Measurements from ENCODE around the gene SLC2A8. TPM values are rescaled to one million over a fixed set of nuclear protein-coding genes. Genes with fewer than 3 reads are reported as not detected.

SLC2A8 gene, protein sequence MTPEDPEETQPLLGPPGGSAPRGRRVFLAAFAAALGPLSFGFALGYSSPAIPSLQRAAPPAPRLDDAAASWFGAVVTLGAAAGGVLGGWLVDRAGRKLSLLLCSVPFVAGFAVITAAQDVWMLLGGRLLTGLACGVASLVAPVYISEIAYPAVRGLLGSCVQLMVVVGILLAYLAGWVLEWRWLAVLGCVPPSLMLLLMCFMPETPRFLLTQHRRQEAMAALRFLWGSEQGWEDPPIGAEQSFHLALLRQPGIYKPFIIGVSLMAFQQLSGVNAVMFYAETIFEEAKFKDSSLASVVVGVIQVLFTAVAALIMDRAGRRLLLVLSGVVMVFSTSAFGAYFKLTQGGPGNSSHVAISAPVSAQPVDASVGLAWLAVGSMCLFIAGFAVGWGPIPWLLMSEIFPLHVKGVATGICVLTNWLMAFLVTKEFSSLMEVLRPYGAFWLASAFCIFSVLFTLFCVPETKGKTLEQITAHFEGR
- 5.5 TPM in 1 of 2 replicates, not detected in the other for total RNA-seq (ENCODE audit: low replicate concordance)

DNA sequence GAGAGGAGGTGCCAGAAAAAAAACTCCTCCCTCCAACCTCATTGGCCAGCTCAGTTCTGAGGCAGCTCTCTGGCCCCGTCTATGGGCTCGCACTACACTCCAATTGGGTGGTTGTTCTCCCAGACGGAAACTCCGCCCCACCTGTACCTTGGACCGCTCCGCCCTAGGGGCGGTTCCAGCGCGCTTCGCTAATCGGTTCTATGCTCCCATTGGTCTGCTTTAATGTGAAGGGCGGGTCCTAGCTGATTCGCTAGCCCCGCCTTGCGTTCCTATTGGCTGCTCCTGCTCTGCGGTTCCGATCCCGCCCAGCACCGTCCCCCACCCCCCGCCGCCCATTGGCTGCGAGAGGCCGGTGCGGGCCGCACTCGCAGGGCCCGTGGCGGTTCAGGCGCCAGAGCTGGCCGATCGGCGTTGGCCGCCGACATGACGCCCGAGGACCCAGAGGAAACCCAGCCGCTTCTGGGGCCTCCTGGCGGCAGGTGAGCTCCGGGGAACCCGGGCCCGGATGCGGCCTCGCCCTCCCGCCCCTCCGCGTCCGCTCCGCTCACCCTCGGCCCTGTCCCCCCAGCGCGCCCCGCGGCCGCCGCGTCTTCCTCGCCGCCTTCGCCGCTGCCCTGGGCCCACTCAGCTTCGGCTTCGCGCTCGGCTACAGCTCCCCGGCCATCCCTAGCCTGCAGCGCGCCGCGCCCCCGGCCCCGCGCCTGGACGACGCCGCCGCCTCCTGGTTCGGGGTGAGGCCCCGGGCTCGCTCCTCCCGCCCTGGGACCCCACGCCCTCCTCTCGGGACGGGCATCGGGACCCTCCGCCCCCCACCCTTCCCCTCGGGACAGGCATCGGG is at the start of gene SLC2A8:
Gene SLC2A8, plus strand, starts transcription at position 362 of the 838 bp plus-strand sequence. Its CDS starts 62 bp downstream, at position 424.
- peak within 1 kb of the TSS; percentile 64 for H3K4me3 ChIP-seq (ENCODE audit: low read depth, low read length)
- TF ChIP-seq, protein P1, sequence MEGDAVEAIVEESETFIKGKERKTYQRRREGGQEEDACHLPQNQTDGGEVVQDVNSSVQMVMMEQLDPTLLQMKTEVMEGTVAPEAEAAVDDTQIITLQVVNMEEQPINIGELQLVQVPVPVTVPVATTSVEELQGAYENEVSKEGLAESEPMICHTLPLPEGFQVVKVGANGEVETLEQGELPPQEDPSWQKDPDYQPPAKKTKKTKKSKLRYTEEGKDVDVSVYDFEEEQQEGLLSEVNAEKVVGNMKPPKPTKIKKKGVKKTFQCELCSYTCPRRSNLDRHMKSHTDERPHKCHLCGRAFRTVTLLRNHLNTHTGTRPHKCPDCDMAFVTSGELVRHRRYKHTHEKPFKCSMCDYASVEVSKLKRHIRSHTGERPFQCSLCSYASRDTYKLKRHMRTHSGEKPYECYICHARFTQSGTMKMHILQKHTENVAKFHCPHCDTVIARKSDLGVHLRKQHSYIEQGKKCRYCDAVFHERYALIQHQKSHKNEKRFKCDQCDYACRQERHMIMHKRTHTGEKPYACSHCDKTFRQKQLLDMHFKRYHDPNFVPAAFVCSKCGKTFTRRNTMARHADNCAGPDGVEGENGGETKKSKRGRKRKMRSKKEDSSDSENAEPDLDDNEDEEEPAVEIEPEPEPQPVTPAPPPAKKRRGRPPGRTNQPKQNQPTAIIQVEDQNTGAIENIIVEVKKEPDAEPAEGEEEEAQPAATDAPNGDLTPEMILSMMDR (IDR thresholded peaks at IDR 0.05; ENCODE audit: insufficient read depth, low read length): peak; percentile 2

DNA sequence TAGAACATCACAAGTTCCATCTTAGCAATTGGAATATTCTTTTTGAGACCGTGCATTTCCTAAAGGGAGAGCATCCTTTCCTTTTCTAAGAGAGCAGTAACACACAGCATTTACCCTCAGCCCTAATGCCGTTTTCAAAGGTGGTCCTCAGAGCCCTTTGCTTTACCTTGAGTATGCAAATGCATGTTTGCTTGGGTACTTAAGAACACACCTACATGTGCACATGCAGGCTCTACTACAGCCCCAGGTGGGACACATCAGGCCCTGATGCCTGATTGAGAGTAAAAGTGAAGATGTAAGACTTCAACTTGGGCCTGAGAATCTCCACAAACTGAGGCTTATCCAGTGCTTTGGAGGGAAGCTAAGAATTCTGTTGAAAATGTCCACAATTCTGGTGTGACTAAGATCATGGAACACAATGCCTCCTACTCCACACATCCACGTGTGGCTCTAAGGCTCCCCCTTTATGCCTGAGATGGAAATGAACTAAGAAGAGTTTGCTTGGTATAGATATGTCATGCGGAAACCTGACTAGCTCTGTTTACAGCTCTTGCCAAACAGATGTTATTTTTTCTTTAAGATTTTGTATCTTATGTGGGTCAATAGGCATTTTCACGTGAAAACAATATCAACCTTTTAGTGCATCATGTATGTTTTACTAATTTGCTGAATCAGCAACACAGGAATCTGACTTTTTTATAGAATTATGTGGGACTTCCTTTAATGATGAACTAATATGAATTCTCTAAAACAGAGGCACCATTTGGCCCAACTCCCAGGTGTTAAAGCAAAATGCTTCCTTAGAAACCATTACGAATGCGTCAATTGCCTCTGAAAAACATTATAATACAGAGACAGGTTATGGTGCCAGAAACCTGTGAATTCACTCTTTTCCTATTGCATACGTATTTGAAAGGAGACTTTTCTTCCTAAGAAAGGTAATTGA is 48.9 kb upstream of the SLC2A8 start:
- peak; percentile 82 for DNase-seq (ENCODE audit: low read depth)

More for the DNA sequence above, at the start of gene SLC2A8:
- DNase-seq (ENCODE audit: low read depth): peak; percentile 97

DNA sequence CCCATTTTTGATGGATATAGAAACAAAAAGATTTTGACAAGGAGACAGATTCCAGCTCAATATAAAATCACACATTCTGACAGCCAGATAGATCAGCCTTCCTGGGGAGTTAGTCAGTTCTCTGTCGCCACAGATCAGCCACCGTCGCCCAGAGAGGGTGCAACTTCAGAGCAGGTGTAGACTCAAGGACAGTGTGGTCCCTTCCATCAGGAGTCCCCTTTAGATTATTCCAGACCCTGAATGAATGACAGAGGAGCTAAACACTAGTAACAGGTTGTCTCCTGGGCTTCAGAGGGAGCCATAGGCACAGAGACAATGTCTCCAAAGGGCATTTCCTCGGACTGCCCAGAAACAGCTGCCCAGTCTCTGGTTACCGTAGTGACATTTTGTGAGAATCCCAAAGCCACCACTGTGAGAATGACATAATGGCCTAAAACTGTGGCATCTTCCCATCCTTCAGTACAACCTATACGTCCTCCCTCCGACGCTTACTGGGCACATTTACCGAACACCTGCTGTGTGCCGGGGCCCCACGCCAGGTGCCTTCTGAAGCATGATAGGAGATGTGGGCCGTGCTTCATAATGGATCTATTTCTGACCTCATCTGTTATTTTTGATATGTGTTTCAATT is 47.4 kb upstream of the SLC2A8 start:
- DNase-seq (ENCODE audit: low read depth): no peak
- TF ChIP-seq, protein P1 (IDR thresholded peaks at IDR 0.05; ENCODE audit: insufficient read depth, low read length): no peak
- no peak overlapping the region for H3K4me3 ChIP-seq (ENCODE audit: low read depth, low read length)

More for the DNA sequence above, 48.9 kb upstream of the SLC2A8 start:
- TF ChIP-seq, protein P1 (IDR thresholded peaks at IDR 0.05; ENCODE audit: insufficient read depth, low read length): peak; percentile 78
- no peak overlapping the region for H3K4me3 ChIP-seq (ENCODE audit: low read depth, low read length)

DNA sequence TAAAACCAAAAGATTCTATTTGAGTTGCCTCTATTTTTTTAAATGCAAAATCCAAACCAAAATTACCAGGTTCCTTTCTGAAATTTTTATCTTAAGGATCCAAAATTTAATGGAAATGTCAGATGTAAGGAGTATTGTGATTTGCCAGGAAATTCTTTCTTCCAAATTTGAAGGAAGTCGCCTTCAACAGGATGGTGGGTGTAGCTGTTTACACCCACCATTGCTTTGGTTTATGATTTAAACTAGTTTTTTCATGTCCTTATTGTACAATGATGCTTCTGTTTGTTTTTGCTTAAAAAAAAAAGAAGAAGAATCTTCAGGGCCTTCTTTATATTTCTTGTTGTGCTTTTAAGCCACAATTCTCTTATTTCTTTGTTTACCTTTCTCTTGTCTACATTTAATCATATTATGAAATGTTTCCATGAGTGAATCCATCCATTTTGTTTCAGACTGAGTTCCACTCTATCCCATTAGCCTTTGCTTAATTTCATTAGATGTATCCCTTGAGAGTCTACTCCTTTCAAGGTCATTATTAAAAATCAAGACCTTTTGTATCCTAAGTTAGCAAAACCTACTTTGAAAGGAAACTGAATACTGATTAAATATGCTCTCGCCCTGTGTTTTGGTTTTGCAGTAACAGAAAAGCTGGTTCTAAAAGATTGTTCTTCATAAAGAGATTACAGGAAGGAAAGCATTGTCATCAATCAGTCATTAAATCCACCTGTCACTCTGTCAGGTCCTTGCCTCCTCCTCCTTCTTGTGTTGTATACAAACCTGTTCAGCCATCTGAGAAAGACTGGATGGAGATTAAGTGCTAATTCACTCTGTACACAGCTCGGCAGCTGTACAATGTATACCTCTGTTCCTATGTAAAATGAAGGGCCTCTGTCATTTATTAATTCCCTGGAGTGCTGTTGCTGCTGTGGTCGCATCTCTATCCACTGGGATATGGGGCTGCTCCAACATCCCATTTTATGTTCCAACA is 45.5 kb upstream of the SLC2A8 start:
- TF ChIP-seq, protein P1 (IDR thresholded peaks at IDR 0.05; ENCODE audit: insufficient read depth, low read length): no peak
- no peak overlapping the region for H3K4me3 ChIP-seq (ENCODE audit: low read depth, low read length)
- DNase-seq (ENCODE audit: low read depth): no peak

DNA sequence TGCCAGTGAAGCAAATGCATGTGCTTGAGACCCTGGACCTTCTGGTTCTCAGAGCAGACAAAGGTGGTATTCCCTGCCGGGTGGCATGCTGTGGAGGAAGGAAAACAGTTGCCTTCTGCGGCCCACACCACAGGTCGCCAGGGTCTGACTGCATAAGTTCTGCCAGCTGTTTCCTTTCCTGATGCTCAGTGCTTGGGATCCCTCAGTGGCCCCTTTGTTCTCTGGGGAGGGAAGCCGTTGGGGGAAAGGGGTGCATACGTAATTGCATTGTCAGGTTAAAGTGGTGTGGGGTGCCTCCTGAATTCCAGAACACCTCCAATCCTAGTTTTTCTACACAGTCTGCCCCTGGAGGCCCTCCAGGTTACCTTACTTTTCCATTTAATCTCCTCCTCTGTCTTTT is 43.1 kb upstream of the SLC2A8 start:
- H3K4me3 ChIP-seq (ENCODE audit: low read depth, low read length): no peak overlapping the region
- DNase-seq (ENCODE audit: low read depth): no peak
- TF ChIP-seq, protein P1 (IDR thresholded peaks at IDR 0.05; ENCODE audit: insufficient read depth, low read length): no peak
